Adipose tissue (tissue), 3 donors: ENCODE results near the gene SLC25A10. TPM values are rescaled to one million over a fixed set of nuclear protein-coding genes. Genes with fewer than 3 reads are reported as not detected.
A peak's percentile ranks its signal among the peaks of the same experiment; 100 is the strongest.
"Not testable (repeated sequence)": the region's sequence is repeated elsewhere in the genome, so short reads cannot be mapped to it uniquely, and the experiment has no call there.

Experiments used
- H3K27ac ChIP-seq: one replicate; pipeline ENCODE4 v1.5.1; 2013; ENCODE audit warnings: low read depth, low read length
- WGBS, 3 donors: extraction: QIAGEN DNeasy Blood & Tissue Kit; methylation state at CpG; one replicate each; pipeline ENCODE4 v1.1.7; 2013; 5-methylcytosine and 5-hydroxymethylcytosine counted together
- polyA plus RNA-seq, 3 donors: library from polyadenylated mRNA; stranded (reverse); fragments of 200-250 nt; gene quantifications; one replicate each; pipeline ENCODE4 v1.2.3, GENCODE V29; 2013
- donor health status: healthy with polysubstance abuse.
- donor health status: Bipolar disorder and iron deficiency.
- donor health status: healthy.

Gene SLC25A10
- polyA plus RNA-seq = 10 to 100 TPM; 18.7 to 61.4 (median 43.2) TPM

- no peak within 1 kb of the TSS for H3K27ac ChIP-seq
- WGBS, 3 donors = 0 to 1% (median 0%) methylated on average over 75 to 87 of the region's 89 CpGs
These were observed at the start of gene SLC25A10 for GRCh38 chr17:81711814-81712467. TSS of gene SLC25A10 (plus strand) at chr17:81712284. CDS start at chr17:81712427, 143 bp downstream.

- H3K27ac ChIP-seq = no peak overlapping the region
- 72 to 85% (median 78%) methylated on average over 7 of the region's 7 CpGs for WGBS, 3 donors
These were observed 48.0 kb upstream of the SLC25A10 start for GRCh38 chr17:81664051-81664470.

- WGBS, 3 donors = 53 to 64% (median 57%) methylated on average over 30 of the region's 30 CpGs
- H3K27ac ChIP-seq = no peak overlapping the region
These were observed 46.6 kb upstream of the SLC25A10 start for GRCh38 chr17:81665205-81666091.

GRCh38 chr17:81666092-81666341 is 46.1 kb upstream of the SLC25A10 start:
- 0 to 1% (median 0%) methylated on average over 16 of the region's 16 CpGs for WGBS, 3 donors
- peak overlapping the region; percentile 29 for H3K27ac ChIP-seq

GRCh38 chr17:81666342-81667191 is 45.5 kb upstream of the SLC25A10 start, which contains the start of the genes CCDC137 and OXLD1:
TSS of gene CCDC137 (plus strand) at chr17:81666737. CDS start at chr17:81666767, 30 bp downstream.
TSS of gene OXLD1 (minus strand) at chr17:81666605. CDS start at chr17:81666577, 28 bp downstream.
- H3K27ac ChIP-seq = peak within 1 kb of the TSS; percentile 29
- 0 to 1% (median 0%) methylated on average over 88 to 96 of the region's 96 CpGs for WGBS, 3 donors

GRCh38 chr17:81667754-81668153 is 44.3 kb upstream of the SLC25A10 start:
- 82 to 84% (median 84%) methylated on average over 18 of the region's 18 CpGs for WGBS, 3 donors
- H3K27ac ChIP-seq = no peak overlapping the region

- WGBS, 3 donors = 78 to 89% (median 84%) methylated on average over 18 of the region's 18 CpGs
- H3K27ac ChIP-seq = no peak overlapping the region
These were observed 39.6 kb upstream of the SLC25A10 start for GRCh38 chr17:81672504-81672903.

- WGBS, 3 donors = 92 to 95% (median 93%) methylated on average over 13 to 16 of the region's 16 CpGs
- no peak overlapping the region for H3K27ac ChIP-seq
These were observed 39.1 kb upstream of the SLC25A10 start for GRCh38 chr17:81672954-81673353.

- no peak overlapping the region for H3K27ac ChIP-seq
- 83 to 85% (median 84%) methylated on average over 18 of the region's 18 CpGs for WGBS, 3 donors
These were observed 38.4 kb upstream of the SLC25A10 start for GRCh38 chr17:81673561-81674258.

GRCh38 chr17:81675515-81676221 is 36.4 kb upstream of the SLC25A10 start:
- 34 to 46% (median 40%) methylated on average over 18 of the region's 18 CpGs for WGBS, 3 donors
- not testable (repeated sequence) for H3K27ac ChIP-seq

GRCh38 chr17:81676906-81677305 is 35.2 kb upstream of the SLC25A10 start:
- H3K27ac ChIP-seq = no peak overlapping the region
- 80 to 93% (median 92%) methylated on average over 17 of the region's 17 CpGs for WGBS, 3 donors

- 81 to 86% (median 84%) methylated on average over 11 of the region's 11 CpGs for WGBS, 3 donors
- H3K27ac ChIP-seq = no peak overlapping the region
These were observed 31.9 kb upstream of the SLC25A10 start for GRCh38 chr17:81680150-81680549.

- no peak overlapping the region for H3K27ac ChIP-seq
- 57 to 80% (median 79%) methylated on average over 17 of the region's 17 CpGs for WGBS, 3 donors
These were observed 30.4 kb upstream of the SLC25A10 start for GRCh38 chr17:81681672-81682071.

GRCh38 chr17:81682565-81683207 is 29.4 kb upstream of the SLC25A10 start:
- 32 to 41% (median 35%) methylated on average over 19 of the region's 19 CpGs for WGBS, 3 donors
- no peak overlapping the region for H3K27ac ChIP-seq

GRCh38 chr17:81683208-81683583 is 28.9 kb upstream of the SLC25A10 start:
- WGBS, 3 donors = 0 to 1% (median 0%) methylated on average over 29 to 37 of the region's 37 CpGs
- no peak overlapping the region for H3K27ac ChIP-seq

GRCh38 chr17:81683584-81684441 is 28.3 kb upstream of the SLC25A10 start, which contains the start of the genes ARL16 and HGS:
TSS of gene ARL16 (minus strand) at chr17:81683797. CDS start at chr17:81683753, 44 bp downstream.
TSS of gene HGS (plus strand) at chr17:81684011. CDS start at chr17:81684067, 56 bp downstream.
- no peak within 1 kb of the TSS for H3K27ac ChIP-seq
- WGBS, 3 donors = 0 to 1% (median 0%) methylated on average over 100 to 112 of the region's 112 CpGs
